HG03378 (cell line): ENCODE data around the gene DHX8.
A peak's percentile ranks its signal among the peaks of the same experiment; 100 is the strongest.

ENCODE experiments used
- ATAC-seq: cut with Tn5 transposase; IDR thresholded peaks from one replicate; pipeline ENCODE4 v1.9.1; 2021; ENCODE audit warnings: mild to moderate bottlenecking, moderate library complexity; ENCODE audit not compliant: unreplicated experiment

The DHX8 gene

DNA sequence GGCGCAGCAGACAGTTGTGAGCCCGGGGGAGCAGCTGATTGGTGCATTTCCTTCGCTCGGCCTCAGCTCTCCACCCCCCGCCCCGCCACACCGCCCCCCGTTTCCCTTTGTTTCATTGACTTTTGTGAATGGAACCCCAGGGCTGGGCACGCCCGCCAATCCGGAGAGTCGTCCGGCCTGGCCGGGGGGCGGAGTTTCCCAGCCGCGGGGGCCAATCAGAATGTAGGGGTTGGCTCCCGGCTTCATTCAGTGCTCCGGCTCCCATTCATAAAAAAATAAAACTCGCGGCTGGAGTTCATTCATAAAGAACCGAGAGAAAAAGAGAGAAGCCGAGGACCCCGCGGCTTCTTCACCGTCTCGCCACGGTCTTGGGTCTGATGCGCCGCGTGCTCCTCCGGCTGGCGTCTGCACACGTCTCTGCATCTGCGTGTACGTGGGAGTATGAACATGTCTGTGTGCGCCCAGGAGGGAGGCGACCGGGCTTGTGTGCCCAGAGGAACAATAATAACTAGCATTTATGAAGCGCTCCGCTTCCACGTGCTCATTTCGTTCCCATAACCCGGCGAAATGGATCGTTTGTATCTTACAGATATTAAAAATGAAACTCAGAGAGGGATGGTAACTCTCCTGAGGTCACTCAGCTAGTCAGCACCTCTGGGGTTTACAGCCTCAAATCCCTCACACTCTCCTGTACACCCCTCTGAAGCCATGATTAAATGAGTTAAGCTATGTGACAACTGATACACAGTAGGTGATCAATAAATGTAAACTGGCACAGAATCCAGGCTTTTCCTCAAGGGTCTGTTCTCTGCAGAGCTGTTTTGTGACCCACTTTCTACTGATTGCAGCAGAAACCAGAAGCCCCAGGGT is 62.8 kb downstream of the DHX8 start, which contains the start of gene ETV4:
ETV4 (minus strand) TSS at position 22 of the 870 bp plus-strand sequence. CDS start 723 bp downstream, outside the sequence.
- ATAC-seq, result peak; percentile 48

DNA sequence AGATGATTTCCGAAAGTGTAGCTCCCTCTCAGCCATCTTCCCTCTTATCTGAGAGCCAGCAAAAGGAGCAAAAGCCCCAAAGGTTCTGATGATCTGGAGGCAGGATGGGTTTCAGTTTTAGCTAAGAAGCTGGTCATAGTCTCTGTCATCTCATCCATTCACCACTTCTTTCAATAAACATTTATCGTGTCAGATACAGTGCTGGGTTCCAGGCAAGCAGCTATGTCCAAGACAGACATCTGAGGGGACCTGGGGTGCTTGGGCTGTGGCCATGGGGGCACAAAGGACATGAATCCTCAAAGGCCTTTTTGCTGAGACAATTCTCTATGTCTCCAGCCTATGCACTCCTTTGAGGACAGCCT is 63.4 kb downstream of the DHX8 start:
- no peak for ATAC-seq

DNA sequence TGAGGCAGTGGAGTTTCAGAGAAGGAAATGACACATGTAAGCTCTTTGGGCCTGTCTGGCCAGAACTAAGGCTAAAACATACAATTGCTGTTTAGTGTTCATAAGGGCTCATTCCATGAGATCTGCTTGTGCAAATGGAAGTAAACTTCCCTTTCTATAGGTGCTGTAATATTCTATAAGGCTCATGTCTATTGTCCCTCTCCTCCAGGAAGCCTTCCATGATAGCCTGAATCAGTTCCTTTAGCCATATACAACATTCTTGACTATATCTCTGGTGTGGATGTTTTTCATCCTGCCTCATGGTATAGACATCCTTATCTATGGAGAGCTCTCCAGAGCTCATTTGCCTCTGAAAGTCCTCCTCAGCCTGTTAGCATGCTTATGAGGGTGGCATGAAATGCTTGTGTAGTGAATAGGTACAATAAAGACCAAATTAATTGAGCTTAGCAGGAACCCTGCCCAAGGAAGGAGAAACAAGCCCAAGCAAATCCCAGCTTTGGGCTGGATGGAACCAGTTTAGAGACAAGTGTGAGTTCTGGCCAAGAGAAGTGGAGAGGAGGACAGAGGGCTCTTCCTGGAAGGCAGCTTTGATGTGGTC is 64.0 kb downstream of the DHX8 start:
- no peak for ATAC-seq

DNA sequence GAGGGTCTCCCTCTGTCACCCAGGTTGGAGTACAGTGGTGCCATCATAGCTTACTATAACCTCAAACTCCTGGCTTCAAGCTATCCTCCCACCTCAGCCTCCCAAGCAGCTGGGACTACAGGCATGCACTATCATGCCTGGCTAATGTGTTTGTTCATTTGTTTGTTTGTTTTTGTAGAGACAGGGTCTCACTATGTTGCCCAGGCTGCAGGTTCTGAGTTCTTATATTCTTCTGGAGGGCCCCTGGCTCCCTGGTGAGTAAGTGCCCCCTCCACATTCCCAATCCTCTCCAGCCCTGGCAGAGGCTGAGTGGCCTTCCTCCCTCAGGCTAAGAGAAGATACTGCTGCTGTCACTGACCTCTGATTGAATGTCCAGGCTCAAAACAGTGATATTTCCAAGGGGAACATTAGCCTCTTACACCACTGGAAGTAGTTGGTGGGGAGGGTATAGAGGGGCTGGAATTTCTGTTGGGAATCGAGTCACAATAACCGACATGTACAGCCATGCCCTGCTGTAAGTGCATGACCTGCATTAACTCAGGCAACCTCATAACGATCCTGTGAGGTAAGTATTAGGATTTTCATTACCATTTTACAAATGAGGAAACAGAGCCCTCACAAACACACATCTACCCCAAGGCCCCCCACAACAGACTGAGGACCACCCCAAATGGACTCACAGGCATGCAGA is 65.1 kb downstream of the DHX8 start:
- ATAC-seq, result no peak

DNA sequence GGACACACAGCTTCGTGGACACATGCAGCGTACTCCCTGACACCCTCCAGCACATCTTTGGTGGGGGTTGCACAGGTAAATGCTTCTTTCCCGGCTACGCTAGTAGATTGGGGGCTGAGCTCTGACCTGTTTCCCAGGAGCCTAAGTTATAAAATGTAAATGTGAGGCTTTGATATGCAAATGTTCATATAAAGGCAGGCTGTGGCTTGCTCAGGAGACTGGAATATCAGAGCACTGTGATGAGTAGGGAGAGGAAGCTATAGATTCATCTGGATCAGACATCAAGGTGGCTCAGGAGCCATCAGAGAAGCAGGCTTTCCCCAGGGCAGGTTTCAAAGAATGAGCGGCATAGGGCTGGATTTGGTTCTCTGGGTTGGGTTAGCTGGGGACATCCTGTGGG is 65.7 kb downstream of the DHX8 start:
- ATAC-seq, result no peak

DNA sequence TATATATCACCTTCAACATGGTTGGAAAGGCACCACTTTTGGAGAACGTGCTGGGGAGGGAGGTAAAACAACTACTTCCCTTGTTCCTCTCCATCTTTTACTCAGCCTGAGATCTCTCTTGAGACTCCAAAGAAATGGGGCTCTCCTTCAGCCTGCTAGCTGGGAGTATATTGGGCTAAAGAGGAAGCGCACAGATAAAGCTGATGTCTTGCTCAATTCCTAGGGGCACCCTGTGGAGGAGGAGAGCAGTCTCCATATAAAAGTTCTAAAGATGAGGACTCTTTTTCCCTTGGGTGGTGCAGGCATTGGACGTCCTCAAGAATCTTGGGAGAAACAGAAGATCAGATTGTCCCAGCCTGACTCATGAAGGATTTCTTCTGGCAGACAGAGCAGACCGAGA is 67.0 kb downstream of the DHX8 start:
- no peak for ATAC-seq

DNA sequence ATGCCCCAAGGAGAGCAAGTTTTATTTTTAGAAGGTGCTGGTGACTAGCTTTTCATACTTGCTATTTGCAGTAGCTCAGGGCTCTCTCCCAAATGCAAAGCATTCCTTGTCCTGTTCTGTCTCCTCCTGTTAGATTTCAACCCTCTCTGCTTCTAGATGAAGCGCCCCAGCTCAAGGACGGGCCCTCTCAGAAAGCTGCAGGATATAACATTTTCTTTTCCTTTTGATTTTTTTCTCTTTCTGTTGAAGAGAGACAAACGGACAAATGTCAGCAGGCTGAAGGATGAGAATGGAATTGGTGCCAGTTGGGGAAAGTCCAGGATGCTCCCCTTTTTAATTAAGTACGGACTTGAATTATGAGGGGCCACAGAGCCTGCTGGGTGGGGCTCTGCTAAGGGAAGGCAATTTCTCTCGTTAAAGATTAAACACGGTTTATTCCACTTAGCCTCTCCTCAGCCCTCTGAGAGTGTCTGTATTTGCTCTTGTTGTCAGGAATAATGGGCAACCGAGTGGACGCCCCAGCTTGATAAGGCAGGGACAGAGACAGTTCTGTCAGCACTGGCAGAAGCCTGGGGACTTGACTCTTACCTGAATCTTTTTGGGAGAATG is 68.6 kb downstream of the DHX8 start:
- no peak for ATAC-seq

DNA sequence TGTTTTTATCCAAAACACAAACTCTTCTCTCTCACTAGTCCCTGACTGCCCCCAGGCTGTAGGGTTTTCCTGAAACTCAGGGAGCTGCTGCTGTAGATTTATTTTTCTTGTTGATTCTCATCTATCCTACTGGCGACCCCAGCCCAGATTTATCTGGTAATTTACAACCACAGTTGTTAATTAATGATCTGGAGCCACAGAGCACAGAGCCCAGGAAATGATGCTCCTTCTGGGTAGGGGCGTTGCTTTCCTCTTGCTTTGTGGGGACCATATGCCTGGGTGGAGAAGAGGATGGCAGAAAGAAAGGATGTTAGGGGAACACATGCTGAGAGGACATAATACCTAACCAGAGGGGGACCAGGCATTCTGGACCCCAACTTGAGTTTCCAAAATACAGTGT is 69.8 kb downstream of the DHX8 start:
- no peak for ATAC-seq

DNA sequence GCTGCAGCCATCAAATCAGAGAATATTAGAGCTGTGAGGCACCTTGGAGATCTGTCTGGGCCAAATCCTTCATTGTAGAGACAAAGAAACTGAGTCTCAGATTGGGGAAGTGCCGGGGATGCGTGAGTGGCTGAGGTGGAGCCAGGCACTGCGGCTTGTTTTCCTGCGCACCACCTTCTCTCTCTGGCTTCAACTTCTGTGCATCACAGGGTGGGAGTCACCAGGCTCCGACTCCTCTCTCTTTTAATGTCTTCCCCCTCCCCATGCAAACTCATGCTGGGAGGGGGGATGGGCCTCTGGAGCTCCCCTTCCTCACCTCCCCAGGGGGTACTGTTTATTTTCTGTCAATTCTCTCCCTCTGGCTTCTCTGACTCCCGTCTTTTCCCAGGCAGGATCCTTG is 71.1 kb downstream of the DHX8 start:
- no peak for ATAC-seq

DNA sequence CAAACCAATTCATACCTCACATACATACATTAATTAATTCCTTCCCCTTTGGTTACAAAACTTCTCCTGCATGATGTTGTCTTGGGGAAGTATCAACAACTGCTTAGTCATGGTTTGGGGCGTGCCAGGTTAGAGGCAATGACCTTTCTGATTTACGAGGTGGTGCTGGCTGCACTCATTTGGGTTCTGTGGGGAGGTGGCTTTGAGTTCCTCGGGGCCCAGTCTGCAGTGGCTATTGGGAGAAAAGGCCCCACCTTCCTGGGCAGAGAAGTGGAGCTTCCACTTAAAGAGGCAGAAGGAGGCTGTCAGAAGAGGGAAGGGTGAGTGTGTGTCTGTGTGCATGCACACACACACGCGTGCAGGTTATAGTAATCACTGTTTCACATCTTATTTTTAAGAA is 72.5 kb downstream of the DHX8 start:
- ATAC-seq, result no peak

DNA sequence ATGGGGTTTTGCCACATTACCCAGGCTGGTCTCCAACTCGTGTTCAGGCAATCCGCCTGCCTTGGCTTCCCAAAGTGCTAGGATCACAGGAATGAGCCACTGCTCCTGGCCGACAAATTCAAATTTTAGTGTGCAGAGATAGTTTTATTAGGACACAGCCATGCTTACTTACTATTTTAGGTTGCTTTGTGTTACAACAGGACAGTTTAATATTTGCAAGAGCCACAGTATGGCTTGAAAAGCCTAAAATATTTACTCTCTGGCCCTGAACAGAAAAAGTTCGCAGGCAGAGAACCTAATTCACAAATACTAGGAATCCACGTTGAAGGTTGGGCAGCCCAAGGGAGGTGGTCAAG is 75.0 kb downstream of the DHX8 start:
- no peak for ATAC-seq

DNA sequence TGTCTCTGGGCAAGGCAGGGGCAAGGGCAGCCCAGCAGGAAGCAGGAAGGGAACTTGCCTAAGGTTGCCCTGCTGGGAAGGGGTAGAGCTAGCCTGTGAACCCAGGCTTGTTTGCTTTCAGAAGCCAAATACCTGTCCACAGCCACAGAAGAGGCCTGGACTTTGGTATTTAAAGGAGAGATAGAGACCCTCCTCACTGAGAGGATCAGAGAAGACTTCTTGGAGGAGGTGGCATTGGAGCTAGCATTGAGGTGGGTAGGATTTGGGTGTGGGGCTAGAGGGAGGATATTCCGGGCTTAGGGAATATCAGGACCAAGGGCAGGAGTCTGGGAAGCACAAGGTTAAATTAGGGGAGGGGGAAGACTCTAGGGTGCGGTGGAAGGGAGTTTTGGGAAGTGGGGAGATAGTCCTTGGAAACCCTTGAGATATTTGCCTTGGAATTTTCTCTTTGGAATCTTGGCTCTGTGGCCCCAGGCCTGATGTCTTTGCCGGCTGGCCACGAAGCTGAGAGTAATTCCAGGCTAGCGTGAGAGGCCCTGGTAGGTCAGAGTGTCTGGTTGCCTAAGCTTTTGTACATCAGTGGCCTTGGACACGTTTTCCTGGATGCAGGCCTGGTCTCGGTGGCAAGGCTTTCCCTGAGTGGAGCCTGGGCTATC is 75.5 kb downstream of the DHX8 start:
- ATAC-seq, result no peak

DNA sequence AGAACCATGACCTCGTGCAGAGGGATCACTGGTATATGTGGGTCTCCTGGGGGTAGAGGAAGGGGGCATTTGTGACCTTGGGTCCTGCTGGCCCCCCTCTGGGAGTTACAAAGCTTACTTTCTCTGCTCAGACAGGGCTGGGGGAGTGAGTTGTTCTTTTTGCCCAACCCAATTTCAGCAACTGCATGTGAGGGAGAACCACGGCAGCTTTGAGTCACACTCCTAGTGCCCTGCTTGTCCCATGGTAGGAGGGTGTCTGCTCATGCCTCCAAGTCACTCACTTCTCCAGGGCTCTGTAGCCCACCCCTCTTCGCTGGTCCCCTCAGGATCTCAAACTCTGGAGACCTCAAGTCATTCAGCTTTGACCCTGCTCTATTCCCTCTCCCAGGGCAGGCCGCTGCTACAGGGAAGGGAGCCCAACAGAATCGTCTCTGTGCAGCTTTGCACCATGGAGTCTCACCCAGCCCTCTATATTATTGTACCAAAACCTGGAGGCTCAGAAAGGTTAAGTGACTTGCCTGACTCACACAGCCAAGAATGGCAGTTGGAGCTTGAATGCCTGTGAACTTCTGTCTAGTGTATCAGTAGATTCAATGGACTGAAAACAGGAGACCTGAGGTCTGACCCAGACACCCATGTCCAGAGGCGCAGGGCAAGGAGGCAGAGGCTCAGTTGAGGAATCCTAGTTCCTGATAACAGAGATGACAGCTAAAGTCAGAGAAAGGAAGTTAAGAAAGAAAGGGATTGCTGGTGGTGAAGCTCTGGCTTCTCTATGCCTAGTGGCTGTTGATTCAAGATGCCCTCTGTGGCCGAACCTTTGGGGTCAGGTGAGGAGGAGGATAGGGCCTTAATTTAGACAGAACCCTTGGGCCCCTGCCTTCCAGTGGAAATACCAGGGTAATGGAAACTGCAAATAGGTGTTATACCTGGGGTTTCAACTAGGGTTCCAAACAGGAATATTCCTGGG is 77.0 kb downstream of the DHX8 start:
- ATAC-seq, result no peak

DNA sequence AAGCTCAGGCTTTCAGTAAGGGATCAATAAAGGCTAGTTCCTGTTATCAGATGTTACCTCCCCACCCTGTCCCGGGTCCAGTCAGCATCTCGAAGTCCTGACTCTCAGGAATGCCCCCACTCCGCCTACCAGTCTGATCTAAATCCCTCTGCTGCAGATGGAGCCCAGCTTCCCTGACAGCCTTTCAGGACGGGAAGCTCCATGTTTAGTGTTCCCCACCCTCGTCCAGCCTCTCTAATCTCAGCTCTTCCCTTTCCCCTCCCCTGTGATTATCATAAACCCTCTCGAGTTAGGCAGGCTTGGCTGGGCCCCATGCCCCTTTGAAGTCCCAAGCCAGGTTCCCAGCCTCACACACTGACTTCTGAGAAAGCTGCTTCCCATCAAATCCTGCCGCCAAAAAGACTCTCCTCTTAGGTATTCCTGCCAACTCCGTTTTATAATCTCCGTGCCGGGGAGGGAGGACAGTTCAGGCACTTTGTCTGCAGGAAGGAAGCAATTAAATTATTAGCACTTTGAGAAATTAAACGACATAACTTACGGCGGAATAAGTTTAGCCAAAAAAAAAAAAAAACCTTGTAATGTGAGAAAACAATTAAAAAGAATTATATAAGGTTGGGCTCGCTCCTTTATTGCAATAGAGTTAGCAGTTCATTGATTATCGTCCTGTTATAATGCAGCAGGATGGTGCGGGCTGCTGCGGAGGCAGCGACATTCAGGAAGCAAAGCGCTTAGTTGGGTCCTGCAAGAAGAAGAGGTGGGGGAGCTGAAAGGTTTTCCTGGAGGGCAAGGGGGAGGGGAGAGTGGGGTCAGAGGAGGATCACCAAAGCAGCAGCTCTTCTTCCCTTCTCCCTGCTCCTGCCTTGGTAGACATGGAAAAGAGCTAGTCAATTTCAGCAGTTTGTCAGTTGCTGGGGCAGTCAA is 79.2 kb downstream of the DHX8 start:
- ATAC-seq, result no peak

DNA sequence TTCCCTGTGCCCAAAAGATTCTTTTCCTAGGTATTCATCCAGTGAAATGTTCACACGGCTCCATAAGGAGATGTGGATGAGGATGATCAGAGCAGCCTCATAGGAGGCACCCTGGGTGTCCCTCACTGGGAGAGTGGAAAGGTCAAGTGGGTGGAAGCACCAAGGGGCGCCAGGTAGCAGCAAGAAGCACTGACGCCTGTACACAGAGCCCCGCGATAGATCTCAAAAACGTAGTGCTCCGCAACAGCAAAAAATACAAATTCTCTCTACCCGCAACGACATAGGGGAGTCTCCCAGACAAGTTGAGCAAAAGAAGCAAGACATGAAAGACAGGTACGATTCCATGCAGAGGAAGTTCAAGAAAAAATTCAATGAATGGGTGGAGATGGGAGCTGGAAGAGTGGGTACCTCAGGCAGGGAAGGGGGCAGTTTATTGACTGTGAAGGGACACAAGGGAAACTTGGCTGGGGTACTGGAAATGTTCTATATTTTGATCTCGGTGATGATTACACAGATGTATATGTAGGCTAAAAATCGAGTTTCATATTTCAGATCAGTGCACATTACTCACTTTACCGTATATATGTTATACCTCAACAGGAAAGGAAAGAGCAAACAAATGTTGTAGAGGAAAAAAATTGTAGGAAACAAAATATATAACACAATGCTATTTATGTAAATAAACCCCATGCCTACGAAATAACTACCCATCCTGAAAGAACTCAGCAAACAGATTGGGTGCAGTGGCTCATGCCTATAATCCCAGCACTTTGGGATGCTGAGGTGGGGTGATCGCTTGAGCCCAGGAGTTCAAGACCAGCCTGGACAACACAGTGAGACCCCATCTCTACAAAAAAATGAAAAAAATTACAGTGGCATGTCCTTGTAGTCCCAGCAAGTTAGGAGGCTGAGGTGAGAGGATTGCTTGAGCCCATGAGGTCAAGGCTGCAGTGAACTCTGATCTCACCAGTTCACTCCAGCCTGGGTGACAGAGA is 80.1 kb downstream of the DHX8 start:
- ATAC-seq, result no peak

DNA sequence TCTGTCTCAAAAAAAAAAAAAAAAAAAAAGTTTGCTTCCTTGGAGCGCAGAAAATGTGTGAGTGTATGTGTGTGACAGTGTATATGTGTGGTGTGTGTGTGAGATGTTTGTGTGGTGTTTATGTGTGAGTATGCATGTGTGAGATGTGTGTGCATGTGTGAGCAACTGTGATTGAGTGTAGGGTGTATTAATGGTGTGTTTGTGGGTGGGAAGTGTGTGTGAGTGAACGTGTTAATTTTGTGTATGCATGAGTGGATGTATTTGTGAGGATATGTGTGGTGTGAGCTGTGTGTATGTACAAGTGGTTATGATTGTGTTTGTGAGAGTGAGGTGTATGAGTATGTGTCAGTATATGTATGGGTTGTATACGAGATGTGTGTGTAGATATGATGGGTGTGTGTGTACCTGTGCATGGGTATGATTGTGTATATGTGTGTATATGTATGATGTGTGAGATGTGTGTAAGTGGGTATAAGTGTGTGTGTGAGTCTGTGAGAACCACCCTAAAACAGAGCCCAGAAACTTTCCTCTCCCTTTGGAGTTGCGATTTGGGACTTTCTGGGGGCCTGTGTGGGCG is 84.8 kb downstream of the DHX8 start:
- no peak for ATAC-seq

DNA sequence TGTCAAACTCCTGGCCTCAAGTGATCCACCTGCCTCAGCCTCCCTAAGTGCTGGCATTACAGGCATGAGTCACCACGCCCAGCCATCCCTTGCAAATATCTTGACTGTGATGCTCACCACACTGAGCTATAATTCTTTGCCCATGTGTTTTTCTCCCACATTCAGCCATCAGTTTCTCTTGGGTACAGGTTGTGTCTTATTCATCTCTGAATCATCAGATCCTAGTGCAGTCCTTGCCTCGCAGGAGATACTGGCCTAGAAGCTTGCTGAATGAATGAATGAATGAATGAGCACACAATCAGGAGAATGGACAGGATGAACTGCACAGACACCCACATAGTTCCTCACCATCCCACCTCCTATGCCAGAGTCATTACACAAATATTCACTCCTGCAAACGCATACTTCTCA is 86.7 kb downstream of the DHX8 start:
- no peak for ATAC-seq
